Astrocyte (in vitro differentiated cells and primary cell): ENCODE results near the gene MAT2B. TPM values are rescaled to one million over a fixed set of nuclear protein-coding genes. Genes with fewer than 3 reads are reported as not detected.

ENCODE experiments used
- DNase-seq: peaks from one replicate; pipeline ENCODE4 v3.0.0-alpha.2; 2010; ENCODE audit warnings: low read depth
- FAIRE-seq: peaks from 2 replicates; lab custom pipeline; 2011; peaks lifted over from hg19 to GRCh38; lab: Jason Lieb, UNC
- H2AFZ ChIP-seq: 2 replicates; pipeline ENCODE4 v1.6.0; 2012; ENCODE audit warnings: low read depth, low read length, inconsistent platforms
- H3K27ac ChIP-seq: 2 replicates; pipeline ENCODE4 v1.5.1; 2011; ENCODE audit warnings: low read depth, low read length, inconsistent platforms
- H3K27me3 ChIP-seq: 2 replicates; pipeline ENCODE4 v1.6.0; 2011; ENCODE audit warnings: low read length, inconsistent platforms; ENCODE audit not compliant: insufficient read depth
- H3K36me3 ChIP-seq: 2 replicates; pipeline ENCODE4 v1.5.1; 2011; ENCODE audit warnings: low read length, inconsistent platforms; ENCODE audit not compliant: insufficient read depth
- H3K4me1 ChIP-seq: 2 replicates; pipeline ENCODE4 v1.5.1; 2011; ENCODE audit warnings: low read length, inconsistent platforms; ENCODE audit not compliant: insufficient read depth
- H3K4me2 ChIP-seq: 2 replicates; pipeline ENCODE4 v1.6.0; 2012; ENCODE audit warnings: low read length, inconsistent platforms
- H3K4me3 ChIP-seq: 2 replicates; pipeline ENCODE4 v1.5.1; 2011; ENCODE audit warnings: low read depth, mild to moderate bottlenecking, low read length, inconsistent platforms; ENCODE audit not compliant: insufficient read depth
- H3K79me2 ChIP-seq: 2 replicates; pipeline ENCODE4 v1.6.0; 2012; ENCODE audit warnings: mild to moderate bottlenecking, low read length, inconsistent platforms; ENCODE audit not compliant: insufficient read depth
- H3K9ac ChIP-seq: 2 replicates; pipeline ENCODE4 v1.6.0; 2012; ENCODE audit warnings: mild to moderate bottlenecking, low read length, inconsistent platforms
- H3K9me3 ChIP-seq: 2 replicates; pipeline ENCODE4 v1.5.1; 2012; ENCODE audit warnings: low read depth, mild to moderate bottlenecking, low read length, inconsistent platforms; ENCODE audit not compliant: insufficient read depth
- H4K20me1 ChIP-seq: 2 replicates; pipeline ENCODE4 v1.6.0; 2012; ENCODE audit warnings: low read length, inconsistent platforms; ENCODE audit not compliant: insufficient read depth
- H3K27ac Mint-ChIP-seq: one replicate; pipeline ENCODE4 v1.8.0; 2021; ENCODE audit warnings: mild to moderate bottlenecking, mixed read lengths; ENCODE audit not compliant: unreplicated experiment
- H3K27me3 Mint-ChIP-seq: one replicate; pipeline ENCODE4 v1.8.0; 2021; ENCODE audit warnings: low read depth, mixed read lengths; ENCODE audit not compliant: unreplicated experiment
- H3K36me3 Mint-ChIP-seq: one replicate; pipeline ENCODE4 v1.8.0; 2021; ENCODE audit warnings: low read depth, mixed read lengths; ENCODE audit not compliant: unreplicated experiment
- H3K4me1 Mint-ChIP-seq: one replicate; pipeline ENCODE4 v1.8.0; 2021; ENCODE audit warnings: low read depth, mixed read lengths; ENCODE audit not compliant: unreplicated experiment
- H3K4me3 Mint-ChIP-seq: one replicate; pipeline ENCODE4 v1.8.0; 2021; ENCODE audit warnings: mild to moderate bottlenecking, moderate library complexity, mixed read lengths; ENCODE audit not compliant: unreplicated experiment
- H3K9me3 Mint-ChIP-seq: one replicate; pipeline ENCODE4 v1.8.0; 2021; ENCODE audit warnings: mild to moderate bottlenecking, mixed read lengths; ENCODE audit not compliant: unreplicated experiment
- EZH2 ChIP-seq: IDR thresholded peaks from 2 replicates; pipeline ENCODE4 v1.6.1; 2012; ENCODE audit warnings: mild to moderate bottlenecking, low read length, inconsistent platforms; ENCODE audit not compliant: insufficient read depth
- total RNA-seq: library from RNA; stranded (reverse); gene quantifications from 2 replicates; pipeline ENCODE4 v1.2.1, GENCODE V29; 2021
- TF ChIP-seq, protein P1 (sequence below): IDR thresholded peaks from 2 replicates; pipeline ENCODE4 v1.5.1; 2011; ENCODE audit warnings: low read depth, mild to moderate bottlenecking, inconsistent platforms, low read length, moderate library complexity; ENCODE audit not compliant: insufficient read depth

Gene MAT2B
- total RNA-seq, 1 donor from 2014 or later: 41.0 TPM

DNA sequence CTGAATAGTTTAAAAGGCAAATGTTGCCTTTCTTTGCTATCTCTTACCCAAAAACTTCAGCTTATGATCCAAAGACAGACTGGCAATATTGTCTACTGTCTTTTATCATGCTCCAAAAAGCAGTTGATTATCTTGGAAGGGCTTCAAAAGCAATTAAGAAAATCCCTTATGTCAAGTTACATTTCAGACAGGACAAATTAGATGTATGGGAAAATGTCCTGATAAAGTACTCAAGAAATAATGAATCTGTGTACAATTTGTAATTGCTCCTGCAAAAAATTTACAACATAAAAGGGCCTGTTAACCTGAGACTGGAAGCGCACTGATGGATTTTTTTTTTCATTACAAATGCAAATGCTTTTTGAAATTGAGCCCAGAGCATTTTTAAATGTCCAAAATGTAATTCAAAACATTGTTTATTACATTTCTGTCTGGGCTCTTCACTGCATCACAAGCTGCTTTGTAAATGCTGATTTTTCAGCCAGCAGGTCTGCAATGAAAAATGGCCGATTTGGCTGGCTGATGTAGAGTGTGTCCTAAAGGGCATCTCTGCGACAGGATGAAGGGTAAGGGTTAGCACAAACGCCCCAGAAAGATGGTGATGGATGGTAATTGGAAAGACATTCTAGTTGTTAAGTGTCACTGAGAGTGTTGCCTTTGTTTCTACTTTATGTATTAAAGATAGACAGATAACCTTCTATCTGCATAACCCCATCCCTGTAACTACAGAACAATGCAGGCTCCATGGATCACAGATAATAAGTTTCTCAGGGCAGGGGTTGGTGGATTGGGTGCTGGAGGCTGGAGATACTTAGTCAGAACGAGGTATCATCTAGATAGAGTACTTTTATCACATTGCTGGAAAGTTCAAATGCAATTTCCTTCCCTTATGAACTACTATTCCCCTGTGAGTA lies 27.0 kb downstream of the MAT2B start:
- H3K4me1 Mint-ChIP-seq: no peaks in the 10 kb centered on the region
- no peaks in the 10 kb centered on the region for H3K36me3 ChIP-seq
- H3K4me1 ChIP-seq: no peaks in the 10 kb centered on the region
- no peak overlapping the region for H3K27ac ChIP-seq
- H3K36me3 Mint-ChIP-seq: peaks cover 2% of the 10 kb centered on the region
- no peaks in the 10 kb centered on the region for H3K79me2 ChIP-seq
- no peak for FAIRE-seq
- no peak for DNase-seq
- H3K27me3 Mint-ChIP-seq: no peaks in the 10 kb centered on the region
- H3K4me2 ChIP-seq: no peak overlapping the region
- no peak overlapping the region for H3K4me3 ChIP-seq
- TF ChIP-seq, protein P1, sequence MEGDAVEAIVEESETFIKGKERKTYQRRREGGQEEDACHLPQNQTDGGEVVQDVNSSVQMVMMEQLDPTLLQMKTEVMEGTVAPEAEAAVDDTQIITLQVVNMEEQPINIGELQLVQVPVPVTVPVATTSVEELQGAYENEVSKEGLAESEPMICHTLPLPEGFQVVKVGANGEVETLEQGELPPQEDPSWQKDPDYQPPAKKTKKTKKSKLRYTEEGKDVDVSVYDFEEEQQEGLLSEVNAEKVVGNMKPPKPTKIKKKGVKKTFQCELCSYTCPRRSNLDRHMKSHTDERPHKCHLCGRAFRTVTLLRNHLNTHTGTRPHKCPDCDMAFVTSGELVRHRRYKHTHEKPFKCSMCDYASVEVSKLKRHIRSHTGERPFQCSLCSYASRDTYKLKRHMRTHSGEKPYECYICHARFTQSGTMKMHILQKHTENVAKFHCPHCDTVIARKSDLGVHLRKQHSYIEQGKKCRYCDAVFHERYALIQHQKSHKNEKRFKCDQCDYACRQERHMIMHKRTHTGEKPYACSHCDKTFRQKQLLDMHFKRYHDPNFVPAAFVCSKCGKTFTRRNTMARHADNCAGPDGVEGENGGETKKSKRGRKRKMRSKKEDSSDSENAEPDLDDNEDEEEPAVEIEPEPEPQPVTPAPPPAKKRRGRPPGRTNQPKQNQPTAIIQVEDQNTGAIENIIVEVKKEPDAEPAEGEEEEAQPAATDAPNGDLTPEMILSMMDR: no peak
- no peak for TF ChIP-seq EZH2
- H3K27ac Mint-ChIP-seq: no peak overlapping the region
- no peaks in the 10 kb centered on the region for H3K27me3 ChIP-seq
- H3K4me3 Mint-ChIP-seq: no peak overlapping the region
- H3K9me3 Mint-ChIP-seq: peaks cover 2% of the 10 kb centered on the region
- H3K9me3 ChIP-seq: no peaks in the 10 kb centered on the region
- no peak overlapping the region for H3K9ac ChIP-seq
- H2AFZ ChIP-seq: no peak overlapping the region
- no peaks in the 10 kb centered on the region for H4K20me1 ChIP-seq

DNA sequence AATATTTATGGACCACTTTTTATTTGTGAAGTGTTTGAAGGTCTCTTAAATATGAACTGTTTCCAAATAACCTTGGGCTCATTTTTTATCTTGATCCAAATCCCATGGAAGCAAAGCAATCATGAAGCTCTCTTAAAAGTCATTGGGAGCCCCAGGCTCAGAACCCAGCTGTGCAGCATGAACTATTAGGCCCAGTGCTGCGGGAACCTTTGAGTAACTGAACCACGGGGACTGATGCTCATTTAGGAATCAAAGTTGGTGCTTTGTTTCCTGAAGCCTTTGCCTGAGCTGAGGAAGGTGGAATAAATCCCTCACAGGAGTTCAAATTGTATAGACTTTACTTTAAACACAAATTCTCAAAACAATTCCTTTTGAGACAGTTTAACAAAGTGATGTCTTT lies 27.8 kb downstream of the MAT2B start:
- no peak overlapping the region for H3K4me3 ChIP-seq
- H3K27ac ChIP-seq: no peak overlapping the region
- H4K20me1 ChIP-seq: no peaks in the 10 kb centered on the region
- no peaks in the 10 kb centered on the region for H3K79me2 ChIP-seq
- H3K4me2 ChIP-seq: no peak overlapping the region
- FAIRE-seq: no peak
- H3K4me1 ChIP-seq: no peaks in the 10 kb centered on the region
- Mint-ChIP-seq H3K4me1 (no peaks in the 10 kb centered on the region), H3K27me3 (no peaks in the 10 kb centered on the region), H3K27ac (no peak overlapping the region), H3K36me3 (peaks cover 2% of the 10 kb centered on the region), H3K9me3 (peaks cover 2% of the 10 kb centered on the region), H3K4me3 (no peak overlapping the region)
- H2AFZ ChIP-seq: no peak overlapping the region
- no peak for DNase-seq
- H3K27me3 ChIP-seq: no peaks in the 10 kb centered on the region
- no peaks in the 10 kb centered on the region for H3K36me3 ChIP-seq
- TF ChIP-seq, protein P1: no peak
- no peak for TF ChIP-seq EZH2
- H3K9me3 ChIP-seq: no peaks in the 10 kb centered on the region
- H3K9ac ChIP-seq: no peak overlapping the region

DNA sequence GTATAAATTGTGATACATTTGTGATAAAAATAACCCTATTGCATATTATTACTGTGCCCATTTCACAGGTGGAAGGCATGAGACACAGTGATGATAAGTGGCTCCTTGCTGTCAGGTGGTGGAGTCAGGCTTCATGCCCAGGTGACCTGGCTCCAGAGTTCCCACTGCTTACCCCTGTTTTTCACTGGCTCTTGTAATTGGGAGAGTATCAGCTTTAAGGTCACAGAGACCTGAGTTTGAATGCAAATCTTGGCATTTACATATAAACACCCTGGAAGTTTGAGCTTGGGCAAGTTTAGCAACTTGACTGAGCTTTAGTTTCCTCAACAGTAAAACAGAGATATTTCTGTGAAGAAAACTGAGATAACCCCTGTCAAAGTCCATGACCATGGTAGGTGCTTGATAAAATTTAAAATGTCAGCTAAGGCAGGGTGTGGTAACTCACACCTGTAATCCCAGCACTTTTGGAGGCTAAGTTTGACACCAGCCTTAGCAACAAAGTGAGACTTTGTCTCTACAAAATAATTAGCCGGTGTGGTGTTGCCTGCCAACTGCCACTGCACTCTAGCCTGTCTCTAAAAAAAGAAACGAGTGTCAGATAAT lies 29.2 kb downstream of the MAT2B start:
- no peak for FAIRE-seq
- Mint-ChIP-seq H3K4me3 (no peak overlapping the region), H3K4me1 (no peaks in the 10 kb centered on the region)

More for the DNA sequence above, 29.2 kb downstream of the MAT2B start:
- Histone ChIP-seq H3K4me1 (no peaks in the 10 kb centered on the region), H3K79me2 (no peaks in the 10 kb centered on the region), H3K9me3 (no peaks in the 10 kb centered on the region), H3K9ac (no peak overlapping the region), H3K4me2 (no peak overlapping the region), H3K27ac (no peak overlapping the region), H3K27me3 (no peaks in the 10 kb centered on the region), H3K4me3 (no peak overlapping the region), H3K36me3 (no peaks in the 10 kb centered on the region), H2AFZ (no peak overlapping the region), H4K20me1 (no peaks in the 10 kb centered on the region)
- Mint-ChIP-seq H3K27ac (no peak overlapping the region), H3K36me3 (no peaks in the 10 kb centered on the region), H3K27me3 (no peaks in the 10 kb centered on the region), H3K9me3 (peaks cover 2% of the 10 kb centered on the region)
- no peak for DNase-seq
- no peak for TF ChIP-seq EZH2
- TF ChIP-seq, protein P1: no peak
